Suprapubic skin (tissue), 3 donors: ENCODE measurements around the gene CLEC11A.

Experiments used
- CTCF ChIP-seq, 2 donors: fragments of 200-600 bp in 1 of 2; fragments of 450-650 bp in 1 of 2; sonication (generic) in 1 of 2; IDR thresholded peaks; one replicate each; pipeline ENCODE4 v1.5.1; 2016 to 2019; ENCODE audit warnings: antibody characterized with exemption in 2 of 2, mild to moderate bottlenecking in 1 of 2, moderate library complexity in 1 of 2
- POLR2A ChIP-seq, 2 donors: fragments of 450-650 bp; IDR thresholded peaks; one replicate each; pipeline ENCODE4 v1.6.1; 2017; ENCODE audit warnings: antibody characterized with exemption in 2 of 2, mild to moderate bottlenecking in 2 of 2, moderate library complexity in 2 of 2

DNA sequence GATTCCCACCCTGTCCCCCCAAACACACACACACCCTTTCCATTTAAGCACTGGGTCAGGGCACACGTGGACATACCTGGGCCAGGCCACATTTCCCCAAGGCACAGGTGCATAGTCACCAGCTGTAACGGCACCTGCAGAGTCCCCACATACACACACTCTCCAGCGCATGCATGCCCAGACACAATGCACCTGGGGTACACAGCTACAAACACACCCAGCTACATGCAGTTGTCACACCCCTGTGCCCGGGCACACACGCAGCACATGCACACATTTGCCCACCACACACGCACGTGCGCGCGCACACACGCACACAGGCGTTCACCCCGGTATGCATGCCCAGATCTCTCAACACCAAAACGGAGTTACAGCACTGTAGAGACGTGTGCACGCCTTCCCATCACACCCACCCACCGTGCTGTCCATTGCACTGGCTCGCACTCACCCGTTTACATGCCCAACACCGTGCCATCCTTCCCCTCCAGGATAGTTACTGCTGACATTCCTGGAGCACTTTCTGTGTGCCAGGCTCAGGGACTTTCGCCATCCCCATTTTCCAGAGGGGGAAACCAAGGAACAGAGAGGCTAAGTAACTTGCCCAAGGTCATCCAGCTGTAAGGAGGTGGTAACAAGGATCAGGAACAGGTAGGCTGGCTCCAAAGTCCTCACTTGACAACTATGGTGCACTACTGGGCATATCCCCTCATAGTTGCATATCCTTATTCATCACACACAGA is 2.8 kb upstream of the CLEC11A start:
- TF ChIP-seq CTCF (IDR thresholded peaks at IDR 0.05) (no peak), POLR2A (IDR thresholded peaks at IDR 0.05) (no peak)
